Gastroesophageal sphincter (tissue), 4 donors: ENCODE measurements around the gene TSPAN19. TPM values are rescaled to one million over a fixed set of nuclear protein-coding genes. Genes with fewer than 3 reads are reported as not detected.

Source experiments
- ATAC-seq: fragments of 150-250 bp; one replicate; pipeline ENCODE4 v1.9.1; 2016; ENCODE audit warnings: mild to moderate bottlenecking, moderate library complexity
- H3K27ac ChIP-seq, 4 donors: fragments of 200-600 bp; sonication (generic) in 3 of 4; 1 replicate in 3 of 4; 2 replicates in 1 of 4; pipeline ENCODE4 v1.5.1; 2016 to 2019
- H3K27me3 ChIP-seq: fragments of 200-600 bp; sonication (generic); one replicate; pipeline ENCODE4 v1.5.1; 2019
- H3K36me3 ChIP-seq, 2 donors: fragments of 200-600 bp; sonication (generic); one replicate each; pipeline ENCODE4 v1.5.1; 2019; ENCODE audit warnings: control low read depth in 1 of 2
- H3K4me1 ChIP-seq, 3 donors: fragments of 200-600 bp; sonication (generic); 1 replicate in 2 of 3; 2 replicates in 1 of 3; pipeline ENCODE4 v1.5.1; 2016 to 2019; ENCODE audit warnings: control low read depth in 2 of 3
- H3K4me3 ChIP-seq, 2 donors: fragments of 200-600 bp; sonication (generic); one replicate each; pipeline ENCODE4 v1.5.1; 2019; ENCODE audit warnings: mild to moderate bottlenecking in 1 of 2, moderate library complexity in 1 of 2
- H3K9me3 ChIP-seq, 3 donors: fragments of 200-600 bp; sonication (generic); one replicate each; pipeline ENCODE4 v1.5.1; 2017 to 2019; ENCODE audit warnings: control low read depth in 2 of 3
- CTCF ChIP-seq, 4 experiments: fragments of 200-600 bp in 2 of 4; fragments of 450-650 bp in 2 of 4; sonication (generic) in 1 of 4; IDR thresholded peaks; one replicate each; pipeline ENCODE4 v1.5.1; 2017 to 2019; ENCODE audit warnings: antibody characterized with exemption in 4 of 4, mild to moderate bottlenecking in 2 of 4, moderate library complexity in 2 of 4
- EP300 ChIP-seq: sonication (generic); formaldehyde crosslinking; IDR thresholded peaks from one replicate; pipeline ENCODE4 v1.6.1; 2017; ENCODE audit warnings: antibody characterized with exemption, mild to moderate bottlenecking
- POLR2A ChIP-seq, 2 donors: fragments of 450-650 bp; IDR thresholded peaks; one replicate each; pipeline ENCODE4 v1.6.1; 2017; ENCODE audit warnings: antibody characterized with exemption in 2 of 2, mild to moderate bottlenecking in 2 of 2, moderate library complexity in 1 of 2
- POLR2AphosphoS5 ChIP-seq: sonication (generic); formaldehyde crosslinking; IDR thresholded peaks from one replicate; pipeline ENCODE4 v1.6.1; 2017; ENCODE audit warnings: antibody characterized with exemption
- WGBS, 2 donors: methylation state at CpG; one replicate each; pipeline ENCODE4 v1.1.5; 2018; ENCODE audit warnings: low coverage in 1 of 2; 5-methylcytosine and 5-hydroxymethylcytosine counted together
- total RNA-seq, 4 donors: library from RNA; depleted of rRNA; stranded (reverse); fragments of >200 nt; gene quantifications; one replicate each; pipeline ENCODE4 v1.1.0, GENCODE V29; 2016

Gene TSPAN19
- under 1 TPM in 1 of 4 donors, not detected in 3; 0.10 TPM for total RNA-seq

GRCh38 chr12:85036234-85036707 lies at the start of gene TSPAN19, which contains the start of gene LRRIQ1:
Gene TSPAN19 (minus strand): TSS chr12:85036277. CDS start chr12:85029946, 6,331 bp downstream.
Gene LRRIQ1 (plus strand): TSS chr12:85036351. CDS start chr12:85038177, 1,826 bp downstream.
- Histone ChIP-seq H3K9me3 (no peaks in the 10 kb centered on the region), H3K27me3 (peaks cover 3% of the 10 kb centered on the region), H3K36me3 (no peaks in the 10 kb centered on the region), H3K4me3 (peak within 1 kb of the TSS; percentile 57), H3K27ac (no peak within 1 kb of the TSS), H3K4me1 (peaks cover 0 to 9% (median 0%) of the 10 kb centered on the region in 3 donors)
- peak; percentile 81 for ATAC-seq
- TF ChIP-seq EP300: no peak
- TF ChIP-seq POLR2AphosphoS5: peak; percentile 46
- 2 to 3% methylated on average over 7 to 17 of the region's 22 CpGs for WGBS, 2 donors

- 32 to 56% methylated on average over 5 of the region's 5 CpGs for WGBS, 2 donors
- H3K27me3 ChIP-seq: no peaks in the 10 kb centered on the region
- TF ChIP-seq EP300 (no peak), CTCF (IDR thresholded peaks at IDR 0.05) (no peak), POLR2A (IDR thresholded peaks at IDR 0.05) (no peak), POLR2AphosphoS5 (no peak)
- H3K4me3 ChIP-seq: no peak overlapping the region
- H3K9me3 ChIP-seq: no peaks in the 10 kb centered on the region
- no peak overlapping the region for H3K27ac ChIP-seq
- no peaks in the 10 kb centered on the region for H3K36me3 ChIP-seq
- no peak for ATAC-seq
- no peaks in the 10 kb centered on the region for H3K4me1 ChIP-seq
Measured at GRCh38 chr12:85085066-85085465, 49.0 kb upstream of the TSPAN19 start.

GRCh38 chr12:85076688-85077430 lies 40.8 kb upstream of the TSPAN19 start:
- Histone ChIP-seq H3K4me1 (peaks cover 0 to 9% (median 0%) of the 10 kb centered on the region in 3 donors), H3K27ac (no peak overlapping the region), H3K9me3 (no peaks in the 10 kb centered on the region), H3K4me3 (no peak overlapping the region), H3K27me3 (no peaks in the 10 kb centered on the region), H3K36me3 (no peaks in the 10 kb centered on the region)
- WGBS, 2 donors: 0% methylated on average over 1 of the region's 1 CpG
- ATAC-seq: peak; percentile 65
- peak; percentile 16 to 54 (median 18) for TF ChIP-seq CTCF (IDR thresholded peaks at IDR 0.05)
- TF ChIP-seq EP300: no peak
- peak; percentile 6 for TF ChIP-seq POLR2AphosphoS5

- Histone ChIP-seq H3K27me3 (no peaks in the 10 kb centered on the region), H3K4me1 (peaks cover 0 to 9% (median 0%) of the 10 kb centered on the region in 3 donors), H3K4me3 (no peak overlapping the region), H3K36me3 (no peaks in the 10 kb centered on the region), H3K9me3 (no peaks in the 10 kb centered on the region), H3K27ac (no peak overlapping the region)
- ATAC-seq: no peak
- 82 to 93% methylated on average over 1 of the region's 1 CpG for WGBS, 2 donors
- TF ChIP-seq POLR2AphosphoS5 (no peak), POLR2A (IDR thresholded peaks at IDR 0.05) (no peak)
Measured at GRCh38 chr12:85072826-85073225, 36.7 kb upstream of the TSPAN19 start.

GRCh38 chr12:85065837-85066482 lies 29.9 kb upstream of the TSPAN19 start:
- H3K9me3 ChIP-seq: no peaks in the 10 kb centered on the region
- no peaks in the 10 kb centered on the region for H3K36me3 ChIP-seq
- 84 to 86% methylated on average over 2 to 3 of the region's 3 CpGs for WGBS, 2 donors
- no peak for ATAC-seq
- H3K27me3 ChIP-seq: no peaks in the 10 kb centered on the region
- no peaks in the 10 kb centered on the region for H3K4me1 ChIP-seq
- H3K4me3 ChIP-seq: no peak overlapping the region
- H3K27ac ChIP-seq: no peak overlapping the region
- no peak for TF ChIP-seq CTCF (IDR thresholded peaks at IDR 0.05)
- TF ChIP-seq POLR2A (IDR thresholded peaks at IDR 0.05): no peak
- TF ChIP-seq EP300: no peak
- no peak for TF ChIP-seq POLR2AphosphoS5
